H9 (cell line): ENCODE measurements around the gene PLEKHD1. TPM values are rescaled to one million over a fixed set of nuclear protein-coding genes. Genes with fewer than 3 reads are reported as not detected.

Source experiments
- DNase-seq: peaks from one replicate; pipeline ENCODE4 v3.0.0-alpha.2; 2017
- H2AFZ ChIP-seq: one replicate; pipeline ENCODE4 v1.6.1; 2013; ENCODE audit warnings: mild to moderate bottlenecking, low read length, control low read depth, moderate library complexity
- H2AK5ac ChIP-seq: 2 replicates; pipeline ENCODE4 v1.6.1; 2013; ENCODE audit warnings: low read length, control low read depth, mixed read lengths; ENCODE audit not compliant: insufficient read length
- H2BK120ac ChIP-seq: one replicate; pipeline ENCODE4 v1.6.1; 2013; ENCODE audit warnings: low read depth, mild to moderate bottlenecking, low read length, control low read depth, inconsistent platforms; ENCODE audit not compliant: poor library complexity, severe bottlenecking
- H2BK12ac ChIP-seq: 2 replicates; pipeline ENCODE4 v1.6.1; 2013; ENCODE audit warnings: low read length, control low read depth, mixed read lengths, low read depth; ENCODE audit not compliant: insufficient read length
- H2BK15ac ChIP-seq: 2 replicates; pipeline ENCODE4 v1.6.1; 2013; ENCODE audit warnings: low read depth, low read length, control low read depth
- H2BK20ac ChIP-seq: one replicate; pipeline ENCODE4 v1.6.1; 2013; ENCODE audit warnings: low read depth, mild to moderate bottlenecking, low read length, control low read depth, inconsistent platforms; ENCODE audit not compliant: poor library complexity, severe bottlenecking
- H2BK5ac ChIP-seq: 2 replicates; pipeline ENCODE4 v1.6.1; 2013; ENCODE audit warnings: low read length, control low read depth, mixed read lengths; ENCODE audit not compliant: insufficient read length
- H3K14ac ChIP-seq: 2 replicates; pipeline ENCODE4 v1.6.1; 2013; ENCODE audit warnings: low read length, control low read depth; ENCODE audit not compliant: insufficient read depth
- H3K18ac ChIP-seq: 2 replicates; pipeline ENCODE4 v1.6.1; 2013; ENCODE audit warnings: low read depth, mild to moderate bottlenecking, mixed read lengths, low read length, control low read depth; ENCODE audit not compliant: insufficient read length
- H3K23ac ChIP-seq: 2 replicates; pipeline ENCODE4 v1.6.1; 2013; ENCODE audit warnings: low read length, control low read depth, mixed read lengths, low read depth; ENCODE audit not compliant: insufficient read length
- H3K23me2 ChIP-seq: 2 replicates; pipeline ENCODE4 v1.6.1; 2013; ENCODE audit warnings: low read depth, mild to moderate bottlenecking, mixed read lengths, low read length, control low read depth; ENCODE audit not compliant: insufficient read length, poor library complexity, severe bottlenecking
- H3K27ac ChIP-seq: 2 replicates; pipeline ENCODE4 v1.5.1; 2013; ENCODE audit warnings: low read length, control low read depth, mixed read lengths, low read depth; ENCODE audit not compliant: insufficient read length
- H3K27me3 ChIP-seq: 2 replicates; pipeline ENCODE4 v1.6.1; 2013; ENCODE audit warnings: low read length, control low read depth, inconsistent platforms; ENCODE audit not compliant: insufficient read depth
- H3K4ac ChIP-seq: 2 replicates; pipeline ENCODE4 v1.6.1; 2013; ENCODE audit warnings: low read depth, mild to moderate bottlenecking, control low read depth, inconsistent platforms, low read length, moderate library complexity
- H3K4me1 ChIP-seq: 2 replicates; pipeline ENCODE4 v1.6.1; 2013; ENCODE audit warnings: low read length, control low read depth, inconsistent platforms; ENCODE audit not compliant: insufficient read depth
- H3K4me2 ChIP-seq: 2 replicates; pipeline ENCODE4 v1.6.1; 2013; ENCODE audit warnings: low read length, control low read depth, mixed read lengths; ENCODE audit not compliant: insufficient read length, insufficient read depth
- H3K56ac ChIP-seq: 2 replicates; pipeline ENCODE4 v1.6.1; 2013; ENCODE audit warnings: low read depth, mild to moderate bottlenecking, mixed read lengths, low read length, control low read depth; ENCODE audit not compliant: insufficient read length
- H3K79me1 ChIP-seq: 2 replicates; pipeline ENCODE4 v1.6.1; 2013; ENCODE audit warnings: low read depth, mild to moderate bottlenecking, moderate library complexity, low read length, control low read depth, inconsistent platforms; ENCODE audit not compliant: insufficient read depth, poor library complexity, severe bottlenecking
- H3K79me2 ChIP-seq: 2 replicates; pipeline ENCODE4 v1.6.1; 2013; ENCODE audit warnings: low read length, control low read depth, inconsistent platforms; ENCODE audit not compliant: insufficient read depth
- H3K9ac ChIP-seq: 2 replicates; pipeline ENCODE4 v1.6.1; 2013; ENCODE audit warnings: low read length, control low read depth, mixed read lengths; ENCODE audit not compliant: insufficient read length; ENCODE audit errors: extremely low read depth
- H3K9me3 ChIP-seq: one replicate; pipeline ENCODE4 v1.6.1; 2013; ENCODE audit warnings: low read depth, low read length, inconsistent platforms; ENCODE audit not compliant: control insufficient read depth
- H3T11ph ChIP-seq: one replicate; pipeline ENCODE4 v1.6.1; 2013; ENCODE audit warnings: mild to moderate bottlenecking, low read length, control low read depth, inconsistent platforms
- H4K20me1 ChIP-seq: one replicate; pipeline ENCODE4 v1.6.1; 2013; ENCODE audit not compliant: control insufficient read depth, insufficient read length, insufficient read depth
- H4K5ac ChIP-seq: 2 replicates; pipeline ENCODE4 v1.6.1; 2013; ENCODE audit warnings: low read depth, mild to moderate bottlenecking, mixed read lengths, low read length, control low read depth; ENCODE audit not compliant: insufficient read length
- H4K8ac ChIP-seq: replicated peaks from 2 replicates; pipeline ENCODE4 v1.6.1; 2013; ENCODE audit warnings: low read length, control low read depth, mixed read lengths, low read depth; ENCODE audit not compliant: insufficient read length
- H4K91ac ChIP-seq: 2 replicates; pipeline ENCODE4 v1.6.1; 2013; ENCODE audit warnings: low read depth, mild to moderate bottlenecking, moderate library complexity, mixed read lengths, low read length, control low read depth; ENCODE audit not compliant: insufficient read length
- H3K27ac Mint-ChIP-seq, 3 experiments: 2 replicates in 2 of 3; 3 replicates in 1 of 3; pipeline ENCODE4 v1.8.0; 2020 to 2021; ENCODE audit warnings: mixed read lengths in 3 of 3, mild to moderate bottlenecking in 1 of 3, moderate library complexity in 1 of 3
- H3K27me3 Mint-ChIP-seq: 2 replicates; pipeline ENCODE4 v1.8.0; 2021; ENCODE audit warnings: low read depth, mild to moderate bottlenecking, moderate library complexity, mixed read lengths
- H3K36me3 Mint-ChIP-seq, 3 experiments: 2 replicates in 2 of 3; 3 replicates in 1 of 3; pipeline ENCODE4 v1.8.0; 2020 to 2021; ENCODE audit warnings: low read depth in 3 of 3, mixed read lengths in 3 of 3; ENCODE audit not compliant: insufficient read depth in 1 of 3
- H3K4me1 Mint-ChIP-seq, 2 experiments: 2 replicates each; pipeline ENCODE4 v1.8.0; 2020; ENCODE audit warnings: mixed read lengths in 2 of 2
- H3K4me3 Mint-ChIP-seq, 2 experiments: 2 replicates in 1 of 2; 3 replicates in 1 of 2; pipeline ENCODE4 v1.8.0; 2020 to 2021; ENCODE audit warnings: mild to moderate bottlenecking in 2 of 2, mixed read lengths in 2 of 2, moderate library complexity in 1 of 2
- H3K9me3 Mint-ChIP-seq, 2 experiments: 2 replicates in 1 of 2; 3 replicates in 1 of 2; pipeline ENCODE4 v1.8.0; 2020; ENCODE audit warnings: mild to moderate bottlenecking in 2 of 2, mixed read lengths in 2 of 2, moderate library complexity in 1 of 2
- CTCF ChIP-seq: fragments of 200-600 bp; sonication (generic); conservative IDR thresholded peaks from 3 replicates; pipeline ENCODE4 v1.8.0; 2021; ENCODE audit warnings: antibody characterized with exemption, mild to moderate bottlenecking
- WGBS: extraction: QIAGEN DNeasy Blood & Tissue Kit; methylation state at CpG from one replicate; pipeline ENCODE4 v1.1.7; 2013; ENCODE audit warnings: missing lambda C conversion rate, low lambda C conversion rate, mixed read lengths; ENCODE audit not compliant: insufficient read length; ENCODE audit errors: extremely low coverage; 5-methylcytosine and 5-hydroxymethylcytosine counted together
- total RNA-seq: library from RNA; stranded (reverse); gene quantifications from 2 replicates; pipeline ENCODE4 v1.2.1, GENCODE V29; 2021

The PLEKHD1 gene
- total RNA-seq, 1 experiment from 2014 or later = 0.37 TPM

- no peaks in the 10 kb centered on the region for H4K20me1 ChIP-seq
- no peak overlapping the region for H3K27ac ChIP-seq
- no peak overlapping the region for H2AFZ ChIP-seq
- no peaks in the 10 kb centered on the region for H3K79me2 ChIP-seq
- Mint-ChIP-seq H3K27me3 (no peaks in the 10 kb centered on the region), H3K36me3 (peaks cover 2 to 6% (median 3%) of the 10 kb centered on the region in 3 experiments; a peak in 6 of 7 replicates), H3K4me3 (no peak overlapping the region), H3K27ac (no peak overlapping the region), H3K4me1 (peaks cover 11% of the 10 kb centered on the region in 2 experiments), H3K9me3 (no peaks in the 10 kb centered on the region)
- H3K9me3 ChIP-seq = no peaks in the 10 kb centered on the region
- no peak overlapping the region for H4K8ac ChIP-seq
- H3K4me2 ChIP-seq = no peak overlapping the region
- no peak overlapping the region for H2BK12ac ChIP-seq
- no peak overlapping the region for H2BK5ac ChIP-seq
- no peak overlapping the region for H4K5ac ChIP-seq
- H3K23ac ChIP-seq = no peak overlapping the region
- H2BK20ac ChIP-seq = no peak overlapping the region
- H4K91ac ChIP-seq = no peak overlapping the region
- no peaks in the 10 kb centered on the region; the same call in 1 of the 2 replicates for H3K4me1 ChIP-seq
- H3K56ac ChIP-seq = no peak overlapping the region
- H3K4ac ChIP-seq = no peak overlapping the region
- no peaks in the 10 kb centered on the region for H3K27me3 ChIP-seq
- no peak for DNase-seq
- no peak overlapping the region for H3K18ac ChIP-seq
- H3K23me2 ChIP-seq = no peaks in the 10 kb centered on the region
- no CpG with 5 or more reads among the region's 5 CpGs for WGBS
- no peak overlapping the region for H2BK15ac ChIP-seq
- H3K79me1 ChIP-seq = no peaks in the 10 kb centered on the region
- H2AK5ac ChIP-seq = no peak overlapping the region
- H3K9ac ChIP-seq = no peak overlapping the region
- H2BK120ac ChIP-seq = no peak overlapping the region
- H3K14ac ChIP-seq = no peak overlapping the region
- no peak for TF ChIP-seq CTCF
- H3T11ph ChIP-seq = no peak overlapping the region
Observed at GRCh38 chr14:69443296-69443805, 41.2 kb upstream of the PLEKHD1 start.
